Peyer's patch (tissue), 4 donors: ENCODE data around the gene GRIK3.

Source experiments
- CTCF ChIP-seq, 6 experiments: fragments of 450-650 bp in 4 of 6; fragments of 200-600 bp in 2 of 6; sonication (generic) in 1 of 6; IDR thresholded peaks; one replicate each; pipeline ENCODE4 v1.5.1; 2017 to 2019; ENCODE audit warnings: antibody characterized with exemption in 6 of 6, mild to moderate bottlenecking in 3 of 6, moderate library complexity in 1 of 6
- POLR2A ChIP-seq, 2 donors: fragments of 450-650 bp; IDR thresholded peaks; one replicate each; pipeline ENCODE4 v1.5.1; 2017; ENCODE audit warnings: antibody characterized with exemption in 2 of 2, mild to moderate bottlenecking in 2 of 2, moderate library complexity in 2 of 2

GRCh38 chr1:36864182-36864822 is 170.0 kb downstream of the GRIK3 start:
- TF ChIP-seq CTCF (IDR thresholded peaks at IDR 0.05) (peak in 1 of 6 experiments; percentile 12), POLR2A (IDR thresholded peaks at IDR 0.05) (no peak)
